Skeletal muscle satellite cell (primary cell): Measurements from ENCODE around the gene PNPLA1.

Source experiments
- H3K27me3 ChIP-seq: 2 replicates; pipeline ENCODE4 v1.7.0; 2013; ENCODE audit warnings: low read length; ENCODE audit not compliant: control insufficient read depth, insufficient read depth
- H3K36me3 ChIP-seq: 2 replicates; pipeline ENCODE4 v1.7.0; 2013; ENCODE audit warnings: mild to moderate bottlenecking, control low read depth, low read length; ENCODE audit not compliant: insufficient read depth
- H3K4me1 ChIP-seq: 2 replicates; pipeline ENCODE4 v1.7.0; 2013; ENCODE audit warnings: low read length; ENCODE audit not compliant: control insufficient read depth, insufficient read depth
- H3K4me2 ChIP-seq: 2 replicates; pipeline ENCODE4 v1.7.0; 2013; ENCODE audit warnings: mild to moderate bottlenecking, low read length
- H3K4me3 ChIP-seq: 2 replicates; pipeline ENCODE4 v1.7.0; 2013; ENCODE audit warnings: low read length
- H3K9ac ChIP-seq: 2 replicates; pipeline ENCODE4 v1.7.0; 2013; ENCODE audit warnings: mild to moderate bottlenecking, low read depth, low read length, moderate library complexity
- H3K9me3 ChIP-seq: replicated peaks from 2 replicates; pipeline ENCODE4 v1.7.0; 2013; ENCODE audit warnings: mild to moderate bottlenecking, control low read depth, low read length

PNPLA1 gene

GRCh38 chr6:36340618-36341454, 71.0 kb downstream of the PNPLA1 start:
- Histone ChIP-seq H3K9me3 (no peaks in the 10 kb centered on the region), H3K4me3 (no peak overlapping the region), H3K4me1 (no peaks in the 10 kb centered on the region), H3K4me2 (peak overlapping the region; percentile 20), H3K27me3 (peaks cover 66% of the 10 kb centered on the region), H3K9ac (no peak overlapping the region), H3K36me3 (no peaks in the 10 kb centered on the region)

GRCh38 chr6:36343109-36343680, 73.3 kb downstream of the PNPLA1 start:
- Histone ChIP-seq H3K4me3 (no peak overlapping the region), H3K9me3 (no peaks in the 10 kb centered on the region), H3K4me1 (no peaks in the 10 kb centered on the region), H3K9ac (no peak overlapping the region), H3K36me3 (no peaks in the 10 kb centered on the region), H3K4me2 (no peak overlapping the region), H3K27me3 (peaks cover 65% of the 10 kb centered on the region)

- H3K4me3 ChIP-seq = no peak overlapping the region
- peaks cover 50% of the 10 kb centered on the region for H3K27me3 ChIP-seq
- no peaks in the 10 kb centered on the region for H3K36me3 ChIP-seq
- H3K9ac ChIP-seq = no peak overlapping the region
- no peaks in the 10 kb centered on the region for H3K9me3 ChIP-seq
- H3K4me2 ChIP-seq = no peak overlapping the region
- H3K4me1 ChIP-seq = no peaks in the 10 kb centered on the region
Measured at GRCh38 chr6:36345681-36346466, 76.0 kb downstream of the PNPLA1 start.

- Histone ChIP-seq H3K4me3 (no peak overlapping the region), H3K4me1 (no peaks in the 10 kb centered on the region), H3K27me3 (peaks cover 51% of the 10 kb centered on the region), H3K4me2 (no peak overlapping the region), H3K36me3 (no peaks in the 10 kb centered on the region), H3K9me3 (no peaks in the 10 kb centered on the region), H3K9ac (no peak overlapping the region)
Measured at GRCh38 chr6:36346486-36347273, 76.8 kb downstream of the PNPLA1 start.

GRCh38 chr6:36347621-36348020, 77.8 kb downstream of the PNPLA1 start:
- H3K27me3 ChIP-seq = peaks cover 41% of the 10 kb centered on the region
- H3K4me3 ChIP-seq = no peak overlapping the region
- no peaks in the 10 kb centered on the region for H3K9me3 ChIP-seq
- H3K4me1 ChIP-seq = no peaks in the 10 kb centered on the region
- H3K4me2 ChIP-seq = no peak overlapping the region
- H3K36me3 ChIP-seq = no peaks in the 10 kb centered on the region
- no peak overlapping the region for H3K9ac ChIP-seq

- no peaks in the 10 kb centered on the region for H3K36me3 ChIP-seq
- no peaks in the 10 kb centered on the region for H3K4me1 ChIP-seq
- H3K27me3 ChIP-seq = peaks cover 30% of the 10 kb centered on the region
- H3K4me3 ChIP-seq = no peak overlapping the region
- H3K4me2 ChIP-seq = no peak overlapping the region
- H3K9me3 ChIP-seq = no peaks in the 10 kb centered on the region
- H3K9ac ChIP-seq = no peak overlapping the region
Measured at GRCh38 chr6:36349240-36349639, 79.4 kb downstream of the PNPLA1 start.

GRCh38 chr6:36350082-36350481, 80.2 kb downstream of the PNPLA1 start:
- Histone ChIP-seq H3K9ac (no peak overlapping the region), H3K27me3 (peaks cover 28% of the 10 kb centered on the region), H3K9me3 (no peaks in the 10 kb centered on the region), H3K4me3 (no peak overlapping the region), H3K4me1 (no peaks in the 10 kb centered on the region), H3K4me2 (no peak overlapping the region), H3K36me3 (no peaks in the 10 kb centered on the region)

GRCh38 chr6:36350681-36351571, 81.1 kb downstream of the PNPLA1 start:
- Histone ChIP-seq H3K9me3 (no peaks in the 10 kb centered on the region), H3K4me1 (no peaks in the 10 kb centered on the region), H3K9ac (no peak overlapping the region), H3K27me3 (peaks cover 25% of the 10 kb centered on the region), H3K4me2 (no peak overlapping the region), H3K36me3 (no peaks in the 10 kb centered on the region), H3K4me3 (no peak overlapping the region)

- Histone ChIP-seq H3K36me3 (no peaks in the 10 kb centered on the region), H3K4me1 (no peaks in the 10 kb centered on the region), H3K27me3 (peaks cover 25% of the 10 kb centered on the region), H3K4me2 (no peak overlapping the region), H3K9me3 (no peaks in the 10 kb centered on the region), H3K9ac (no peak overlapping the region), H3K4me3 (no peak overlapping the region)
Measured at GRCh38 chr6:36352477-36353157, 82.8 kb downstream of the PNPLA1 start.

- Histone ChIP-seq H3K4me3 (no peak overlapping the region), H3K9ac (no peak overlapping the region), H3K27me3 (peaks cover 30% of the 10 kb centered on the region), H3K36me3 (no peaks in the 10 kb centered on the region), H3K9me3 (no peaks in the 10 kb centered on the region), H3K4me2 (no peak overlapping the region), H3K4me1 (peaks cover 3% of the 10 kb centered on the region)
Measured at GRCh38 chr6:36353411-36353915, 83.6 kb downstream of the PNPLA1 start.
